ENCODE data around the gene SOX10. TPM values are rescaled to one million over a fixed set of nuclear protein-coding genes. Genes with fewer than 3 reads are reported as not detected.

SOX10 gene
- total RNA-seq, 1 donor from 2014 or later = 5.9 TPM

GRCh38 chr22:37994982-37995381 is 10.6 kb upstream of the SOX10 start:
- no peaks in the 10 kb centered on the region for H3K9me3 Mint-ChIP-seq
- TF ChIP-seq, protein P1, sequence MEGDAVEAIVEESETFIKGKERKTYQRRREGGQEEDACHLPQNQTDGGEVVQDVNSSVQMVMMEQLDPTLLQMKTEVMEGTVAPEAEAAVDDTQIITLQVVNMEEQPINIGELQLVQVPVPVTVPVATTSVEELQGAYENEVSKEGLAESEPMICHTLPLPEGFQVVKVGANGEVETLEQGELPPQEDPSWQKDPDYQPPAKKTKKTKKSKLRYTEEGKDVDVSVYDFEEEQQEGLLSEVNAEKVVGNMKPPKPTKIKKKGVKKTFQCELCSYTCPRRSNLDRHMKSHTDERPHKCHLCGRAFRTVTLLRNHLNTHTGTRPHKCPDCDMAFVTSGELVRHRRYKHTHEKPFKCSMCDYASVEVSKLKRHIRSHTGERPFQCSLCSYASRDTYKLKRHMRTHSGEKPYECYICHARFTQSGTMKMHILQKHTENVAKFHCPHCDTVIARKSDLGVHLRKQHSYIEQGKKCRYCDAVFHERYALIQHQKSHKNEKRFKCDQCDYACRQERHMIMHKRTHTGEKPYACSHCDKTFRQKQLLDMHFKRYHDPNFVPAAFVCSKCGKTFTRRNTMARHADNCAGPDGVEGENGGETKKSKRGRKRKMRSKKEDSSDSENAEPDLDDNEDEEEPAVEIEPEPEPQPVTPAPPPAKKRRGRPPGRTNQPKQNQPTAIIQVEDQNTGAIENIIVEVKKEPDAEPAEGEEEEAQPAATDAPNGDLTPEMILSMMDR (conservative IDR thresholded peaks at IDR 0.05) = no peak
- H3K27ac Mint-ChIP-seq = no peak overlapping the region
- no peaks in the 10 kb centered on the region for H3K36me3 Mint-ChIP-seq
- DNase-seq (ENCODE audit: extremely low spot score, unreplicated experiment) = no peak
- no peaks in the 10 kb centered on the region for H3K27me3 Mint-ChIP-seq
- H3K4me1 Mint-ChIP-seq (ENCODE audit: unreplicated experiment) = peaks cover 12% of the 10 kb centered on the region
- no peak overlapping the region for H3K4me3 Mint-ChIP-seq

- Mint-ChIP-seq H3K27me3 (no peaks in the 10 kb centered on the region), H3K36me3 (no peaks in the 10 kb centered on the region), H3K27ac (no peak overlapping the region), H3K4me1 (ENCODE audit: unreplicated experiment) (peaks cover 12% of the 10 kb centered on the region), H3K9me3 (no peaks in the 10 kb centered on the region), H3K4me3 (no peak overlapping the region)
- TF ChIP-seq, protein P1 (conservative IDR thresholded peaks at IDR 0.05) = no peak
- no peak for DNase-seq (ENCODE audit: extremely low spot score, unreplicated experiment)
These were observed 9.7 kb upstream of the SOX10 start for GRCh38 chr22:37994049-37994448.

DNA sequence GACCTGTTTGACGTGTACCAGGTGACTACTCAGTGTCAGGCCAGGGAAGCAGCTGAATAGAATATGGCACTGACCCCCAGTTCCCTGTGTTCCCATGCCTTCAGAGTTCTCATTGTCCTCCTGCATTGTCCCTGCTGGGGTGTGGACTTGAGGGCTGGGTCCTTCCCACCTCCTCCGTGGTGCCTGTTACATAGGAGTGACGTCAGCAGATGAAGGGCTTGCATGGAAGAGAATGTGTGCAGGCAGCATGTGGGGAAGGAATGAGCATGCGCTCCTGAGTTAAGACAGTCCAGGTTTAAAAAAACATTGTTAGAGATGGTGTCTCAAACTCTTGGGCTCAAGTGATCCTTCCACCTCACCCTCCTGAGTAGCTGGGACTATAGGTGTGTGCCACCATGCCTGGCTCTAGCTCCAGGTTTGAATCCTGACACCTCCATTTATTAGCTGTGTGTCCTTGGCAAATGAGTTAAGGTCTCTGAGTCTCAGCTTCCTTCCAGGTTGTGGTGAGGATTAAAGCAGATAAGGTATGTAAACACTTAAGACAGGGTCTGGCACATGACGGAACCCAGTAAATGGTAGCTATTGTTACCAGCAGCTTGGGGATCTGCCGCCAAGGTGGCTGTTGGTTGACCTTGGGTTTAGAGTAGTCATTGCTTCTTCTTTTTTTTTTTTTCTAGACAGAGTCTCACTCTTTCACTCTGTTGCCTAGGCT is 7.5 kb upstream of the SOX10 start:
- no peaks in the 10 kb centered on the region for H3K36me3 Mint-ChIP-seq
- TF ChIP-seq, protein P1 (conservative IDR thresholded peaks at IDR 0.05) = no peak
- H3K4me3 Mint-ChIP-seq = no peak overlapping the region
- no peak overlapping the region for H3K27ac Mint-ChIP-seq
- DNase-seq (ENCODE audit: extremely low spot score, unreplicated experiment) = no peak
- H3K4me1 Mint-ChIP-seq (ENCODE audit: unreplicated experiment) = peaks cover 2% of the 10 kb centered on the region
- H3K27me3 Mint-ChIP-seq = no peaks in the 10 kb centered on the region
- H3K9me3 Mint-ChIP-seq = no peaks in the 10 kb centered on the region

DNA sequence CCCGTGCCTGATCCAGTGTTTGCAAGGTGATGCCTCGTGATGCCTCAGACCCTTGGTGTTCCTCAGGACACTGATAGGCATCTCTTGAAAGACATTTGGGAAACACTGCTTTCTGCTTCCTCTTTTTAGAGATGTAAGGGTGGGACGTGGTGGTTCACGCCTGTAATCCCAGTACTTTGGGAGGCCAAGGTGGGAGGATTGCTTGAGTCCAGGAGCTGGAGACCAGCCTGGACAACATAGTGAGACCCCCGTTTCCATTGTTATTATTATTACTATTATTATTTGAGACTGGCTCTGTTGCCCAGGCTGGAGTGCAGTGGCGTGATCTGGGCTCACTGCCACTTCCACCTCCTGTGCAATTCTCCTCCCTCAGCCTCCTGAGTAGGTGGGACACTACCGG is 6.5 kb upstream of the SOX10 start:
- no peaks in the 10 kb centered on the region for H3K27me3 Mint-ChIP-seq
- H3K4me1 Mint-ChIP-seq (ENCODE audit: unreplicated experiment) = no peaks in the 10 kb centered on the region
- TF ChIP-seq, protein P1 (conservative IDR thresholded peaks at IDR 0.05) = no peak
- DNase-seq (ENCODE audit: extremely low spot score, unreplicated experiment) = no peak
- H3K36me3 Mint-ChIP-seq = no peaks in the 10 kb centered on the region
- H3K4me3 Mint-ChIP-seq = no peak overlapping the region
- H3K27ac Mint-ChIP-seq = no peak overlapping the region
- H3K9me3 Mint-ChIP-seq = no peaks in the 10 kb centered on the region

GRCh38 chr22:37990301-37990700 is 5.9 kb upstream of the SOX10 start:
- Mint-ChIP-seq H3K9me3 (no peaks in the 10 kb centered on the region), H3K4me3 (no peak overlapping the region), H3K27ac (no peak overlapping the region), H3K27me3 (peaks cover 2% of the 10 kb centered on the region), H3K36me3 (no peaks in the 10 kb centered on the region), H3K4me1 (ENCODE audit: unreplicated experiment) (no peaks in the 10 kb centered on the region)
- TF ChIP-seq, protein P1 (conservative IDR thresholded peaks at IDR 0.05) = no peak
- no peak for DNase-seq (ENCODE audit: extremely low spot score, unreplicated experiment)
